ENCODE data around the gene ELK4. TPM values are rescaled to one million over a fixed set of nuclear protein-coding genes. Genes with fewer than 3 reads are reported as not detected.

Gene ELK4
- total RNA-seq, 1 donor from 2014 or later: 36.3 TPM

DNA sequence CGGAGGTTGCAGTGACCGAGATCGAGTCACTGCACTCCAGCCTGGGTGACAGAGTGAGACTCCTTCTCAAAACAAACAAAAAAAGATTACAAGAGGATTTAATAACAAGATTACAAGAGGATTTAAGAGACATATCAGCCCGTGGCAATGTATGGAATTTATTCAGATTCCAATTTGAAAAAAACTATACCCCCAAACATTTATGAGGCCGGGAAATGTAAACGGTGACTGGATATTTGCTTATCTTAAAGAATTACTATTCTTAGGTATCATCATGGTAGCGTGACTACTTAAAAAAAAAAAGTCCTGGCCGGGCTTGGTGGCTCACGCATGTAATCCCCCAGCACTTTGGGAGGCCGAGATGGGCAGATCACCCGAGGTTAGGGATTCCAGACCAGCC, 21.2 kb upstream of the ELK4 start:
- TF ChIP-seq, protein P1, sequence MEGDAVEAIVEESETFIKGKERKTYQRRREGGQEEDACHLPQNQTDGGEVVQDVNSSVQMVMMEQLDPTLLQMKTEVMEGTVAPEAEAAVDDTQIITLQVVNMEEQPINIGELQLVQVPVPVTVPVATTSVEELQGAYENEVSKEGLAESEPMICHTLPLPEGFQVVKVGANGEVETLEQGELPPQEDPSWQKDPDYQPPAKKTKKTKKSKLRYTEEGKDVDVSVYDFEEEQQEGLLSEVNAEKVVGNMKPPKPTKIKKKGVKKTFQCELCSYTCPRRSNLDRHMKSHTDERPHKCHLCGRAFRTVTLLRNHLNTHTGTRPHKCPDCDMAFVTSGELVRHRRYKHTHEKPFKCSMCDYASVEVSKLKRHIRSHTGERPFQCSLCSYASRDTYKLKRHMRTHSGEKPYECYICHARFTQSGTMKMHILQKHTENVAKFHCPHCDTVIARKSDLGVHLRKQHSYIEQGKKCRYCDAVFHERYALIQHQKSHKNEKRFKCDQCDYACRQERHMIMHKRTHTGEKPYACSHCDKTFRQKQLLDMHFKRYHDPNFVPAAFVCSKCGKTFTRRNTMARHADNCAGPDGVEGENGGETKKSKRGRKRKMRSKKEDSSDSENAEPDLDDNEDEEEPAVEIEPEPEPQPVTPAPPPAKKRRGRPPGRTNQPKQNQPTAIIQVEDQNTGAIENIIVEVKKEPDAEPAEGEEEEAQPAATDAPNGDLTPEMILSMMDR (IDR thresholded peaks at IDR 0.05; ENCODE audit: borderline replicate concordance): no peak
- Histone ChIP-seq H3K9me3 (replicated peaks) (no peaks in the 10 kb centered on the region), H3K27me3 (ENCODE audit: low read depth) (no peaks in the 10 kb centered on the region), H3K27ac (replicated peaks) (no peak overlapping the region), H3K4me3 (no peak overlapping the region), H3K36me3 (no peaks in the 10 kb centered on the region), H3K4me1 (peaks cover 5% of the 10 kb centered on the region)
- intact Hi-C loops (cut with micrococcal nuclease): no loop called here
- DNase-seq: no peak

DNA sequence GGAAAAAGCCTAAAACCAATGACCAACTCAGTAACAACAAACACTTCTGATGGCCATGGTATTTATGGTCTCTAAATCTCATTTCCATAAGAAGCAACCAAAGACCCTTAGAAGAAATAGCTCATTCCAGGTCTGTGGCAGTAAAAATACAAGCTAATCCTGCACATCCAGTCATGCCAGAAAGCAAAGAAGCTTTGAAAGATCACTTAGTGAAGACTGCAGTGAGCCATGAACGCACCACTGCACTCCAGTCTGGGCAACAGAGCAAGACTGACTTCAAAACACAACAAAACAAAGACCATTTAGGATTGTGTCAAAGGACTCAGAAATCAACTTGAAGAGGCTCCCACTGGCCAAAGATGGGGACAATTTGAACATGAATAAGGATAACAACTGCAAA, 18.4 kb upstream of the ELK4 start:
- DNase-seq: no peak
- Histone ChIP-seq H3K27me3 (ENCODE audit: low read depth) (no peaks in the 10 kb centered on the region), H3K27ac (replicated peaks) (no peak overlapping the region), H3K36me3 (no peaks in the 10 kb centered on the region), H3K4me1 (peaks cover 5% of the 10 kb centered on the region), H3K9me3 (replicated peaks) (no peaks in the 10 kb centered on the region), H3K4me3 (no peak overlapping the region)
- intact Hi-C loops (cut with micrococcal nuclease): no loop called here
- TF ChIP-seq, protein P1 (IDR thresholded peaks at IDR 0.05; ENCODE audit: borderline replicate concordance): no peak

DNA sequence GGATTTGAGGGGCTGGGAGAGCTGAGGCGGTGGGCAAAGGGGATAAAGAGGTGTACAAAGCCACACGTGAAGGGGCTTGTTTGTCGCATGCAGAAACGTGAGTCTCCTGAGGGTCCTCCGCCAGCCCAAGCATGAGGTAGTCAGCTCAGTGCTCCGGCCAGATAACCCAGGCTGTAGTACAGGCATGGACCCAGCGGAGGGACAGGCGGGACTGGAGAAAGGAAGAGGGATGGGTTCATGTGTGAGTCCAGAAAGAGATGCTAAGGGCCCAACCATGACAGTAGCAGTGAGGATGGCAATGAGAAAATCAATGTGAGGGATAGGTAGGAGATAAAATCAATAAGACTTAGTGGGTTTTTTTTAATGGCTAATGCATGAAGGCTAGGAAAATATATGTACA, 13.7 kb upstream of the ELK4 start:
- Histone ChIP-seq H3K4me1 (peaks cover 5% of the 10 kb centered on the region), H3K27ac (replicated peaks) (no peak overlapping the region), H3K36me3 (no peaks in the 10 kb centered on the region), H3K27me3 (ENCODE audit: low read depth) (no peaks in the 10 kb centered on the region), H3K4me3 (no peak overlapping the region), H3K9me3 (replicated peaks) (no peaks in the 10 kb centered on the region)
- DNase-seq: no peak
- TF ChIP-seq, protein P1 (IDR thresholded peaks at IDR 0.05; ENCODE audit: borderline replicate concordance): no peak
- intact Hi-C loops (cut with micrococcal nuclease): no loop called here

DNA sequence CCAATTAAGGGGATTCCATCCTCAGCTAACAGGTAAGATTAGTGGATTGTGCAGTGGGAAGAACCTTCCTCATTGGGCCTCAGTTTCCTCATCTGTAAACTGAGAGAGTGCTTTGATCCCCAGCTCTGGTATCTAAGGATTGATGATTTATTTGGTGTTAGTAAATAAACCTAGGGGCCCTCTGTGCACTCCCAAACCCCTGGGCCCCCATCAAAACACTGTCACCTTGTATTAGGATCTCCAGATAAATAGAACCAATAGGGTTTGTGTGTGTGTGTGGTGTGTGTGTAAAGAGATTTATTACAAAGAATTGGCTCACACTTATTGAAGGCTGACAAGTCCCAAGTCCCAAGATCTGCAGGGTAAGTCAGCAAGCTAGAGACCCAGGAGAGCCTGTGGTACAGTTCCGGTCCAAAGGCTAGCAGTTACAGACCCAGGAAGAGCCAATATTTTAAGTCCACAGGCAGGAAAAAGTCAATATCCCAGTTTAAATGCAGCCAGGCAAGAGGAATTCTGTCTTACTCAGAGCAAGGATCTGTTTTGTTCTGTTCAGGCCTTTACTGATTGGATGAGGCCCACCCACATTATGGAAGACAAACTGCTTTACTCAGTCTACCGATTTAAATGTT, 11.0 kb upstream of the ELK4 start:
- no peaks in the 10 kb centered on the region for H3K4me1 ChIP-seq
- DNase-seq: no peak
- TF ChIP-seq, protein P1 (IDR thresholded peaks at IDR 0.05; ENCODE audit: borderline replicate concordance): no peak
- no peaks in the 10 kb centered on the region for H3K9me3 ChIP-seq (replicated peaks)
- no peaks in the 10 kb centered on the region for H3K27me3 ChIP-seq (ENCODE audit: low read depth)
- intact Hi-C loops (cut with micrococcal nuclease): no loop called here
- no peaks in the 10 kb centered on the region for H3K36me3 ChIP-seq
- no peak overlapping the region for H3K4me3 ChIP-seq
- no peak overlapping the region for H3K27ac ChIP-seq (replicated peaks)

DNA sequence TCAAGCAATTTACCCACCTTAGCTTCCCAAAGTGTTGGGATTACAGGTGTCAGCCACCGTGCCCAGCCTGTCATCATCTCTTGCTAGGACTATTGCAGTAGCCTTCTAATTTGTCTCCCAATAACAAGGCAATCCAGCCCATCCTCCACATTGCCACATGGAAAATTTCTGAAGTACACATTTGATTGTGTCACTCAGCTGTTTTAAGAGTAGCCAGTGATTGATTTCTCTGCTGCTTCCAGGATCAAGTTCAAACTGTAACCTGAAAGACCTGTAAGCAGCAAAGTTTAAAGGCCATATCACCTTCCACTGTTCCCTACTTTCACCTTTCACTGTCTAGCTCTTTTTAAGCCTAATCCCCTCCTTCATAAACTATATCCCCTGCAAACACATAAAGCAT, 7.8 kb upstream of the ELK4 start:
- H3K27ac ChIP-seq (replicated peaks): no peak overlapping the region
- H3K4me3 ChIP-seq: no peak overlapping the region
- no peak for DNase-seq
- intact Hi-C loops (cut with micrococcal nuclease): no loop called here
- H3K36me3 ChIP-seq: no peaks in the 10 kb centered on the region
- no peaks in the 10 kb centered on the region for H3K9me3 ChIP-seq (replicated peaks)
- H3K27me3 ChIP-seq (ENCODE audit: low read depth): no peaks in the 10 kb centered on the region
- TF ChIP-seq, protein P1 (IDR thresholded peaks at IDR 0.05; ENCODE audit: borderline replicate concordance): no peak
- peaks cover 10% of the 10 kb centered on the region for H3K4me1 ChIP-seq
